OCI-LY7 (cell line): ENCODE results near the gene CELF2. TPM values are rescaled to one million over a fixed set of nuclear protein-coding genes. Genes with fewer than 3 reads are reported as not detected.

ENCODE experiments used
- BruUV-seq: library from RNA; stranded (reverse); fragments of 400-500 nt; replicated peaks from 2 replicates; lab custom pipeline; 2021; lab: Mats Ljungman, UMichigan
- CTCF ChIA-PET: fragments of 300-600 bp; sonication (Branson Sonifier 250); formaldehyde crosslinking; loops from one replicate; lab custom pipeline; 2022; ENCODE audit warnings: antibody characterized with exemption; ENCODE audit not compliant: unreplicated experiment; lab: Charles Lee
- POLR2A ChIA-PET: fragments of 300-600 bp; sonication (Branson Sonifier 250); formaldehyde crosslinking; loops from one replicate; lab custom pipeline; 2022; ENCODE audit warnings: antibody characterized with exemption; lab: Charles Lee
- DNase-seq: peaks from one replicate; pipeline ENCODE4 v3.0.0-alpha.2; 2015; ENCODE audit warnings: low spot score
- H2AFZ ChIP-seq: fragments of 200-600 bp; sonication (generic), shearing (Covaris generic); 2 replicates; pipeline ENCODE4 v1.6.1; 2014; ENCODE audit warnings: mild to moderate bottlenecking, antibody characterized with exemption, low read length, moderate library complexity
- H3K27ac ChIP-seq: fragments of 200-600 bp; sonication (generic); 2 replicates; pipeline ENCODE4 v1.5.1; 2014; ENCODE audit warnings: mixed run types, low read depth, mild to moderate bottlenecking, moderate library complexity, low read length, inconsistent platforms; ENCODE audit not compliant: poor library complexity, severe bottlenecking
- H3K36me3 ChIP-seq: fragments of 200-600 bp; sonication (generic); 2 replicates; pipeline ENCODE4 v1.6.1; 2014; ENCODE audit warnings: mild to moderate bottlenecking, antibody characterized with exemption, low read length, moderate library complexity, mixed read lengths; ENCODE audit not compliant: insufficient read depth
- H3K4me1 ChIP-seq: fragments of 200-600 bp; sonication (generic); 2 replicates; pipeline ENCODE4 v1.5.1; 2014; ENCODE audit warnings: mild to moderate bottlenecking, low read length; ENCODE audit not compliant: insufficient read depth, poor library complexity, severe bottlenecking
- H3K4me2 ChIP-seq: fragments of 200-600 bp; sonication (generic); 2 replicates; pipeline ENCODE4 v1.6.1; 2014; ENCODE audit warnings: mild to moderate bottlenecking, low read length
- H3K4me3 ChIP-seq: fragments of 200-600 bp; sonication (generic); 2 replicates; pipeline ENCODE4 v1.5.1; 2014; ENCODE audit warnings: mild to moderate bottlenecking, low read depth, low read length; ENCODE audit not compliant: poor library complexity, severe bottlenecking
- H3K79me2 ChIP-seq: fragments of 200-600 bp; sonication (generic); 2 replicates; pipeline ENCODE4 v1.6.1; 2016; ENCODE audit warnings: low read depth, mild to moderate bottlenecking, low read length, moderate library complexity, mixed read lengths; ENCODE audit not compliant: insufficient read depth
- H3K9me2 ChIP-seq: fragments of 200-600 bp; sonication (generic); 2 replicates; pipeline ENCODE4 v1.6.1; 2016; ENCODE audit warnings: mild to moderate bottlenecking, low read length, mixed read lengths; ENCODE audit not compliant: insufficient read depth
- H3K9me3 ChIP-seq: fragments of 200-600 bp; sonication (generic); 2 replicates; pipeline ENCODE4 v1.6.1; 2014; ENCODE audit warnings: mild to moderate bottlenecking, mixed run types, low read length, mixed read lengths
- H4K20me1 ChIP-seq: fragments of 200-600 bp; sonication (generic); 2 replicates; pipeline ENCODE4 v1.6.1; 2014; ENCODE audit warnings: mild to moderate bottlenecking, antibody characterized with exemption, low read length, moderate library complexity, mixed read lengths; ENCODE audit not compliant: insufficient read depth
- CTCF ChIP-seq: fragments of 200-600 bp; sonication (generic); conservative IDR thresholded peaks from 2 replicates; pipeline ENCODE4 v1.5.1; 2014; ENCODE audit warnings: mild to moderate bottlenecking, antibody characterized with exemption, low read length, moderate library complexity, mixed read lengths
- EZH2phosphoT487 ChIP-seq: fragments of 200-600 bp; sonication (generic); IDR thresholded peaks from 2 replicates; pipeline ENCODE4 v1.6.1; 2018; ENCODE audit warnings: low read depth, borderline replicate concordance, mild to moderate bottlenecking, mixed run types, antibody characterized with exemption, low read length, moderate library complexity, mixed read lengths
- intact Hi-C: fragments of 100-400 bp; cut with micrococcal nuclease; formaldehyde crosslinking; loops from one replicate; pipeline ENCODE4 v1.10.0; 2022; ENCODE audit not compliant: unreplicated experiment
- total RNA-seq, 2 experiments: library from RNA; depleted of rRNA in 1 of 2; stranded (reverse); fragments of >200 nt in 1 of 2; shearing (Covaris generic) in 1 of 2; gene quantifications; 2 replicates each; pipeline ENCODE4 v1.2.3, GENCODE V29; 2014 to 2022

The CELF2 gene
- total RNA-seq, 2 experiments from 2014 or later = 5.4 to 19.1 TPM

- intact Hi-C loops = loop anchor here (5.0 kb wide), 1 partner anchor 105 kb away; no protein-coding TSS in a partner anchor
These were observed 144.2 kb downstream of the CELF2 start for GRCh38 chr10:11161910-11162309.

GRCh38 chr10:11162828-11163599 lies 145.3 kb downstream of the CELF2 start:
- H3K27ac ChIP-seq = peak overlapping the region; percentile 4
- no peak overlapping the region; the same call in 1 of the 2 replicates for H2AFZ ChIP-seq
- BruUV-seq = no TSS peak
- peaks cover 39% of the 10 kb centered on the region for H3K4me1 ChIP-seq
- DNase-seq = peak; percentile 90
- H3K4me2 ChIP-seq = peak overlapping the region; percentile 93
- ChIA-PET CTCF (no interaction called here), POLR2A (interaction anchor here (0.7 to 2.1 kb wide), 6 partner anchors 8 to 80 kb away, joined by 3 to 10 read pairs (median 4); no protein-coding TSS in a partner anchor)
- TF ChIP-seq EZH2phosphoT487 (no peak), CTCF (peak; percentile 32; the same call in 1 of the 2 replicates)
- no peaks in the 10 kb centered on the region for H3K36me3 ChIP-seq
- intact Hi-C loops = loop anchor here (5.0 kb wide), 1 partner anchor 104 kb away; no protein-coding TSS in a partner anchor
- no peaks in the 10 kb centered on the region for H3K9me2 ChIP-seq
- no peaks in the 10 kb centered on the region for H4K20me1 ChIP-seq
- no peaks in the 10 kb centered on the region for H3K9me3 ChIP-seq
- H3K4me3 ChIP-seq = peak overlapping the region; percentile 70
- no peaks in the 10 kb centered on the region for H3K79me2 ChIP-seq

More at GRCh38 chr10:11161910-11162309, 144.2 kb downstream of the CELF2 start:
- no peaks in the 10 kb centered on the region for H3K79me2 ChIP-seq
- no peak for TF ChIP-seq CTCF
- TF ChIP-seq EZH2phosphoT487 = no peak
- H3K4me2 ChIP-seq = no peak overlapping the region
- H2AFZ ChIP-seq = no peak overlapping the region
- no peak overlapping the region for H3K27ac ChIP-seq
- ChIA-PET POLR2A (interaction anchor here (1.5 kb wide), 1 partner anchor 16 kb away, joined by 9 read pairs; no protein-coding TSS in a partner anchor), CTCF (no interaction called here)
- no peaks in the 10 kb centered on the region for H4K20me1 ChIP-seq
- H3K4me3 ChIP-seq = no peak overlapping the region
- no peaks in the 10 kb centered on the region for H3K9me2 ChIP-seq
- H3K36me3 ChIP-seq = no peaks in the 10 kb centered on the region
- no peaks in the 10 kb centered on the region for H3K9me3 ChIP-seq
- no peak for DNase-seq
- H3K4me1 ChIP-seq = peaks cover 39% of the 10 kb centered on the region
- BruUV-seq = no TSS peak
